Measurements from ENCODE around the gene RGS5.

DNA sequence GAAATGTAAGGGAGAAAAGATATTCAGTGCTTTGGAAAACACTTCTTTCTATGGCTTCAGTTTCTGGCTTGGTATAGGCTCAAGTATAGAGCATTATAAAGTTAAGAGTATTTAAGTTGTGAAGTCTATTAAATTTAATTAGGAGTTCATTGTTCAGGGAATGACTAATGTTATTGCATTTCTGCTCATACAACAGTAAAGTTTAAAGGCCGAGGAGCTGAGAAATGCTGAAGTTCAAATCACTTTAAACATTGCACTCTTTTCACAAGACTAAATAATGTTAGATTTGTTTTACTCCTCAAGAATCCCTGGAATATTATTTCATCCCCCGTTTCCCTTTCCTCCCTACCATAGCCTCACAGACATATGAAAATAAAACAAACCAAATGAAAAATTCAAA lies 30.1 kb downstream of the RGS5 start:
- TF ChIP-seq, protein P1, sequence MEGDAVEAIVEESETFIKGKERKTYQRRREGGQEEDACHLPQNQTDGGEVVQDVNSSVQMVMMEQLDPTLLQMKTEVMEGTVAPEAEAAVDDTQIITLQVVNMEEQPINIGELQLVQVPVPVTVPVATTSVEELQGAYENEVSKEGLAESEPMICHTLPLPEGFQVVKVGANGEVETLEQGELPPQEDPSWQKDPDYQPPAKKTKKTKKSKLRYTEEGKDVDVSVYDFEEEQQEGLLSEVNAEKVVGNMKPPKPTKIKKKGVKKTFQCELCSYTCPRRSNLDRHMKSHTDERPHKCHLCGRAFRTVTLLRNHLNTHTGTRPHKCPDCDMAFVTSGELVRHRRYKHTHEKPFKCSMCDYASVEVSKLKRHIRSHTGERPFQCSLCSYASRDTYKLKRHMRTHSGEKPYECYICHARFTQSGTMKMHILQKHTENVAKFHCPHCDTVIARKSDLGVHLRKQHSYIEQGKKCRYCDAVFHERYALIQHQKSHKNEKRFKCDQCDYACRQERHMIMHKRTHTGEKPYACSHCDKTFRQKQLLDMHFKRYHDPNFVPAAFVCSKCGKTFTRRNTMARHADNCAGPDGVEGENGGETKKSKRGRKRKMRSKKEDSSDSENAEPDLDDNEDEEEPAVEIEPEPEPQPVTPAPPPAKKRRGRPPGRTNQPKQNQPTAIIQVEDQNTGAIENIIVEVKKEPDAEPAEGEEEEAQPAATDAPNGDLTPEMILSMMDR (IDR thresholded peaks at IDR 0.05), result no peak
- TF ChIP-seq POLR2A (IDR thresholded peaks at IDR 0.05), result no peak

All from right lobe of liver (tissue), 4 donors.